Kidney tubule cell (primary cell): Measurements from ENCODE around the gene GNAZ.

ENCODE experiments used
- DNase-seq: peaks from one replicate; pipeline ENCODE4 v3.0.0-alpha.2; 2018; ENCODE audit warnings: low spot score

Gene GNAZ

GRCh38 chr22:23107487-23108248 is 37.3 kb downstream of the GNAZ start:
- no peak for DNase-seq

GRCh38 chr22:23108249-23109078 is 38.1 kb downstream of the GNAZ start:
- DNase-seq = no peak

DNA sequence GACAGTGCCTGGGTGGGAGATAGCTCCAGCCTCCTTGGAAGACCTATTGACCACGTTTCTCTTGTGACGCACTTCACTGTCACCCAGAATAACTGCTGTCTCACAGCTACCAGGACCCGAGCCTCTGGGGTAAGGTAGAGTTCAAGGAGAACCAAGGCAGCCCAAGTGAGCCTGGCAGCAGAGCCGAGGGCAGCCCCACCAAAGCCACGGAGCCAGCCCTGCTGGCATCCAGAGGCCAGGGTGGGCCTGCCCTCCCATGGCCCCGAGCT is 38.7 kb downstream of the GNAZ start:
- no peak for DNase-seq

DNA sequence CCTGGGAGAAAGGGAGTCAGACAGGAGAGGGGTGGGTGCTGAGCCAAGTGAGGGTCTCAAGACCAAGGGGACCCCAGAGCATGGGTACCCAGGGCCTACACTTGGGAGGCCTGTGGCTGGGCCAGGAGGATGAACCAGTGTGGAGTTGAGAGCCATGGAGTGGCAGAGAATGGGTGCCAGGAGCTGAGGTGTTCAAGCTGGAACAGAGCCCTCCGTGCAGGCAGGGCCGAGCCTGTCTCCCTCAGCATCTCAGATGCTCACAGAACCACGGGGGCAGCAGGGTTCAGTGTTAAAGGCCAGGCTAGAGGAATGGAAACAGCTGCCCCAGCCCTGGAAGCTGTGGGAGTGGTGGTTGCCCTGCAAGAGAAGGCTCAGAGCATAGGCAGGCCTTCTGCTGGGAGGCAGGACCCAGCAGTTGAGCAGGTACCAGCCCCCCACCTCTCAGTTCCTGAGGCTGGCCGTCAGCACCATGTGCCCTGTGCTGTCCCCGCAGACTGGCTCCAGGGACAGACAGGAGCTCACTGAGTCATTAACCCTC is 39.2 kb downstream of the GNAZ start:
- no peak for DNase-seq

- DNase-seq = no peak
These were observed 40.0 kb downstream of the GNAZ start for GRCh38 chr22:23110190-23110921.

GRCh38 chr22:23110922-23111527 is 40.7 kb downstream of the GNAZ start:
- DNase-seq = no peak

- no peak for DNase-seq
These were observed 42.2 kb downstream of the GNAZ start for GRCh38 chr22:23112472-23113012.

GRCh38 chr22:23113067-23113846 is 42.9 kb downstream of the GNAZ start:
- DNase-seq = no peak

DNA sequence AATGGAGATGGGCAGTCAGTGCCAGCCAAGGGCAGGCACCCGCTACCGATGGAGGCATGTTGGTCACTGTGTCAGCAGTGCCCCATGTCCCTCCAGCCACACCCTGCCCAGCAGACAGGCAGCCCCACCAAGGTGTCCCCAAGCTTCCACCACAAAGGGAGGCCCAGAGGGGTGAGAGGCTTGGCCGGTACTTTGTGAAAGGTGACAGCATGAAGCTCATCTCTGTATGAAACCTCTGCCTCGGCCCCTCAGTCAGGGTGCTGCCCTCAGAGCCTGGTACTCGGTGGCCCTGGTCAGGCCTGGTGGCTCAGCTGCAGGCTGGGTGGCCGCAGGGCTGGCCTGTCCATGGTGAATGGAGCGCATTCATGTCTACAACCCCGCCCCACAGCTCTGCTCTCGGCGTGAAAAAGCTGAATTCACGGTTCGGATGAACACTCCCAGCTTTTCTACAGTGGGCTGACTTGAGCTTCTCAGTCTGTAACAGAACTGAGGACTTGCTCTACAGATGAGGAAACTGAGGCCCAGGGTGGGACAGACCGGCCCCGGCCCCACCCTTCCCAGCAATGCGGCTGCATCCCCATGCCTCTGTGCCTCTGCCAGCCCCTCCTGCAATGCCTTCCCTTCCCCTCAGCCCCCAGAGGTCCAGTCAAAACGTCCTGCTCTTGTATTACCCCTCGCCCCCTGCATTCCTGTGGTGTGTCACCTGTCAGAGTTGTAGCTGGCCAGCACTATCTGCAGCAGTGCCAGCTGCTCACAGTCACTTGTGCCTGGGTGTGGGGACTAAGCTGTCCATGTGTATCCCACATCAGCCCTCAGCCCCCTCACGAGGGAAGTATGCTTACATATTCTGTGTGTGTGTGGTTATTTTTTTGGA is 43.8 kb downstream of the GNAZ start:
- no peak for DNase-seq

DNA sequence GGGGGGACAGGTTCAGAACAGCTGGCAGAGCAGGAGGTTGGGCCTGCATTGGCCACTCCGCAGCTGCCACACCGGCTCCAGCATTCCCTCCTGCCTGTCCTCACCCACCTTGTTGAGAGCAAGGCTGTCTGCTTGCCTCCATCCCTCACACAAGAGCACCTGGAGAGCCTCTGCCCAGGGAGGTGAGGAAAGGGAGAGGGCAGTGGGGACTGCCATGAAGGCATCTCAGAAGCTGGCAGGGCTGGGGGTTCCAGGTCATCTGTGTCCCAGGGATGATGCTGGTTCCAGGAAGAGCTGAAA is 44.4 kb downstream of the GNAZ start:
- DNase-seq = no peak

GRCh38 chr22:23115369-23115768 is 45.0 kb downstream of the GNAZ start:
- no peak for DNase-seq

DNA sequence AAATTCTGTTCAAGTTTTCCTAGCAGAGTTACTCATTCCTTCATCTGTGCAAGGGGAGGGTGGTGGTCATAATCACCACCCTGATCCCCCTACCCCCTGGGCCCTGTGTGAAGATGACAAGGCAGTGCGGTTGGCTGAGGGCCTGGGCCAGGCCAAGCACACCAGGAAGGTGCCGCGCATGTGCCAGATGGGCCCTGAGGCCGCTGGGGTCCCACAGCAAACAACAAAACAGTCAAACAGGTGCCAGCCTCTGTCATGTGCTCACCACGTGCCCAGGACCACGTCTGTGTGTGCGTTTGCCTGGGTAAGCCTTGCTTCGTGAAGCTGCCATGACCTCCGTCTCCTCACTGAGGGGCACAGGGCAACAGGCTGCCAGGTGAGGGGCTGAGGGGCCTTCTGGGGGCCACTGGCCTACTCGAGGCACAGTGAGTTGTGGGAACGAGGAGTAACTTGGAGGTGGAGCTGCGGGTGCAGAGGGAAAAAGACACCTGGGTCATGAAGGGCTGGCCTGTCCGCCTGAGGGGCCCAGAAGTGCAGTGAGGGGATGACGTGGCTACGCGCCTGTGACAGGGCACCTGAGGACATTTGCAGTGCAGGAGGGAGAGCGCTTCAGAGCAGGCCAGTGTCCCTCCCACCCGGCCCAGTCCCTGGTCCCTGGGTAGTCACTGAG is 45.6 kb downstream of the GNAZ start:
- no peak for DNase-seq

DNA sequence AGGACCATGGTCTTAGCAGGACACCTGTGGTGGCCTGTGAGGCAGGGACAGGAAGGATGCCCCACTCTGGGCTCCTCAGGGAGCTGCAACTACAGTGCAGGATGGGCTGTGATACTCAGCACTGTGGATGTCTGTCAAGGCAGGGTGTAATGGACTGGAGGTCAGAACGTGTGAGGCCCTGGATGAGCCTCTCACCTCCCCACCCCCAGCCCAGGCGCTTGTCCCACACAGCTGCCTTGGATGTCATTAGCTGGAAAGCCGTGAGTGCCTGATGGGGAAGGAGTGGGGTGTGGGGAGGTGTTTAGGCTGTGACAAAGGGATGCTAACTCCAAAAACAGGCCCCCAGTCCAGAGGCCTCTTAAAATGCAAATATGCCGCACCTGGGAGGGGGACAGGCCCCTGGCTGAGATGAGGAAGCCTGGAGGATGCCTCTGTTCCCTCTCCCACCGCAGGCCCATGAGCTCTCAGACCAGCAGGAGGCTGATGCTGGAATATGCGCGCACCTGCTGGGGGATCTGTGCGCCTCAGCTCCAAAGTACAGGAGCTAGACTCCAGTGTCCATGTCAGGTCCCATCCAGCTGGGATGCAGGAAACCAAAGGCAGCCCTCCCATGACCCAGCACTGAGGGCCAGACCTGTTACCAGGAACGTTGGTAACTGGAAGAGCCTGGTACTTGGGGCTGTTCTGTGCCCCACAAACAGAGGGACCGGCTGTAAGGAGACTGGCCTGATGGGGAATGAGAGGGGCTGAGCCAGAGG is 46.4 kb downstream of the GNAZ start:
- DNase-seq = no peak

DNA sequence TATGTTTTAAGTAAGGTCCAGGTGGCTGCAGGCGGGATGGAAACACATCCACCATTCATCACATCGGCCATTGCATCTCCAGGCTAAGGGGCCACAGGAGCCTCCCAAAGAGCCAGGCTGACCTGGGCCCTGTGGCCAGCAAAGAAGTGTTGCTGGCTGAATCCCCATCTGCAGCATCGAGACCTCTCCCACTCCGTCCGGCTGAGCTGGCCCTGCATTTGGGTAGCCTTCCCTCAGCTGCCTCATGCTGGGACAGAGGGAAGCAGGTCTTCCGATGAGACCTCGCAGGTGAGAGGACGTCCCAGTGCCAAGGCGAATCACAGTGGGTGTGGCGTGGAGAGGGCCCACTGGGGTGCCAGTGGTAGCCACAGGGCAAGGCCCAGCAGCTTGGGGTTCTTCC is 47.0 kb downstream of the GNAZ start:
- DNase-seq = no peak

GRCh38 chr22:23117891-23118646 is 47.8 kb downstream of the GNAZ start:
- no peak for DNase-seq

DNA sequence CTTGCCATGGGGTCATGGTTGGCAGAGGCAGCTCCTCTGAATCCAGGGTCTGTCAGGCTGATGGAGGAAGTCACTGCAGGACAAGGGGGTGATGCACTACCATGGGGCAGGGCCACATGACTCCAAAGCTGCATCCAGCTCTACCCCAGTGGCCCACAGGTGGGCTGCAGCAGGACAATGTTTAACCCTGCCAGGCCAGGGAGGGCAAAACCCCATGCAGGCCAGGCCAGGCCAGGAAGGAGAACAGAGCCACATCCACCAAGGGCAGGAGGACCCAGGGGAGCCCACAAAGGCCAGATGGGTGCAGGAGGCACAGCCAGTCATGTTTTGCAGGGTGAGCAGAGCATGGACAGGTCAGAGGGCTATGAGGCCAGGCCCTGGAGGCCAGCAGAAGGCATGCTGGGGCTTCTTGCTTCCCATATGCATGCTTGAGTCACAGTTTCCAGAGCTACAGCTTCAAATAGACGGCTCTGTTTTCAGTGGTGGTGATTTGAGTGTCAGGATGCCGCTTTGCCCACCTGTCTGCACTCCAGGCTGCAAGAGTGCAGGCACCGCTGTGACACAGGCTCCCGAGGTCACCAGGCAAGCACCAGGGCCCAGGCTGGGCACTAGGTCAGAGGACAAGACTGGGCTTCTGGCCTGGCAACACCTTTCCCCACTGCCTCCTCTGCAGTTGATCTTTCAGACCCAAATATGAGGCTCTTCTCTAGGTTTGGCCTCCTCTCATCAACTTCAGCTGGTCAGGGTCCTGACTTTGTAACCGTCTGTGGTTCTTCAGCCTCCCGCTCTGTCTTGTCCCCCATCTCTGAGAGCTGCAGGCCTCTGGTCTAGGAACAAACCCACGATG is 48.6 kb downstream of the GNAZ start:
- no peak for DNase-seq
